Measurements from ENCODE around the gene CENPM.
A peak's percentile ranks its signal among the peaks of the same experiment; 100 is the strongest.

CENPM gene

GRCh38 chr22:41913040-41913719, 33.8 kb downstream of the CENPM start:
- DNase-seq (ENCODE audit: low spot score): no peak

DNA sequence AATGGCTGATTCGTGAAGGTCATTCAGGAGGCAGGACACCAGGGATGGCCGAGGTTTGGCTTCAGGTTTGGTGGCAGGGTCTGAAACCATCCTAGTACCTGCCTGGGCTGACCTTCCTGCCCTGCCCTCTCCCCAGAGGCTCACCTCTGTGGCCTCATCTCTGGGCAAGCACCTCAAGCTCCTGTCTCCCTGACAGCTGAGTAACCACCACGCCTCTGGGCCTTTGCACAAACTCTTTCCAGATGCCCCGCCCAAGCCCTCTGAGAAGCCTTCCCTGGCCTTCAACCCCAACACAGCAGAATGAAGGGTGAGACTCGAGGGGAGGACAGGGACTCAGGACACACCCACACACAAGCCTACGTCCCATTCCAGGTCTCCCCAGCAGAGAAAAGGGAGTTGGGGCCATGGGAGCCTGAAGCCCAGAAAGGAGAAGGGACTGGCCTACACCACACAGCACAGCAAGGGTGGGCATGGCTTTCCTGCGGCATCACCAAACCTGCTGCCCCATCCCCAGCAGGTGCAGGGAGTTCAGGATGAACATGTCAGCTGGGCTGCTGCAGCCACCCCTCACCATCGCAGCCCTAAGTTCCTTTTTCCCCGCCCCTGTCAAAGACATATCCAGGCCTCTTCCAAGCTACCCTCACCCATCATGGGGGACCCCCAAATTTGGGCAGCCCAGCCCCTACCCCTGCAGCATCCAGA, 34.5 kb downstream of the CENPM start:
- no peak for DNase-seq (ENCODE audit: low spot score)

DNA sequence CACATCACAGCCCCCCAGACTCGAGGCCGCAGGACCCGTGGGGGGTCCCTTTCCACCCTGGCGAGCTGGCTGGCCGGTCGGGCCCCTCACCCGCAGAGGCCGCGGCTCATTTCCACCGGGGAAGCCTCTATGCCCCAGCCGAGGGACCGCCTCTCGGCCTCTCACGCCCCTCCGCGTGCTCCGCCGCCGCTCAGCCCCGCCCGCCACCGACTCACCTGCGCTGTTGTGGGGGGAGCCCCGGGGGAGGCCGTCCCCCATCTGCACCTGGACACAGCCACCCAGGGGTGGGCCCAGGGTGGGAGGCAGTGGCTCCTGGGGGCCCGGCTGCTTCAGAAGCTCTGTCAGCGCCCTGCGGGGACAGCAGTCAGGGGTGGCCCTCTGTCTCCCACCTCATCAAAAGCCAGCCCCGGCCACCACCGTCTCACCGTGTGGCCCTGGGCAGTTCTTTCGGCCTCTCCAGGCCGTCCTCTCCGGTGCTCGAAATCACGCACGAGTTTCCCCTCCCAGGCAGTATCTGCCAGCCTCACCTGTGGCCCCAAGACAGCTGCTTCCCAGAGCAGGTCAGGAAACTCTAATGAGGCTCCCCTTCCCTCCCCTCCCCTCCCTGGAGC, 35.8 kb downstream of the CENPM start:
- no peak for DNase-seq (ENCODE audit: low spot score)

GRCh38 chr22:41910050-41911000, 36.6 kb downstream of the CENPM start:
- peak; percentile 90 for DNase-seq (ENCODE audit: low spot score)

DNA sequence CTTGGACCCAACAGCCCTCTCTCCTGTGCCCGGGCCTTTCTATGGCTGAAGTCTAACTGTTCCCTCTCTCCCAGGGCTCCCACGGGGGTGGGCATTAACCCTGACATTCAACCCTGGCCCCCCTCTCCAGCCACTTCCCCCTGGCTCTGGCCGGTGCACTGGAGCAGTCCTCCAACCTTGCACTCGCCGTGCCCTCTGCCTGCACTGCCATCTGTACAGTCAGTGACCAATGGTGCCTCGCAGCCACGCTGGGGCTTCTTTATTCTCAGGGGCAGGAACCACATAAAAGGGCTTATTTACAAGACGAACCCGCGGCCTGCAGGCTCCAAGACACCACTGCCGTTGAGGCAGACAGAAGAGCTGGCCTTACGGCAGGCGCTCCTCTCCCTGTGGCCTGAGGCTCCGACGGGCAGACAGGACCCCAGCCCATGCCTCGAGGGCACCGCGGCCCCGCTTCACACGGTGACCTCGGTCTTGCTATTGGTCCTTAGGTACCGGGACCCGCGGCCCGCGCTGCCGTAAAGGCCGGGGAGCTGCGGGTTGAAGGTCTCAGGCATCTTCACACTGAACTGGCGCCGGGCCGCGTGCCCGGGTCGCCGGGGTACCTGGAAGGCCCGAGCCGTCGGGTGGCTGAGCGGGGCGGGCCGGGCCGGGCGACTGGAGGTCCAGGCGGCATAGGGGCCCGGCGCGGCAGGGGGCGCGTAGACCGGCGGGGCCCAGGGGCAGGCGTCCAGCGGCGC, 37.5 kb downstream of the CENPM start:
- no peak for DNase-seq (ENCODE audit: low spot score)

- peak; percentile 60 for DNase-seq (ENCODE audit: low spot score)
Observed at GRCh38 chr22:41908411-41909309, 38.3 kb downstream of the CENPM start.

- DNase-seq (ENCODE audit: low spot score): no peak
Observed at GRCh38 chr22:41907436-41908401, 39.2 kb downstream of the CENPM start.

DNA sequence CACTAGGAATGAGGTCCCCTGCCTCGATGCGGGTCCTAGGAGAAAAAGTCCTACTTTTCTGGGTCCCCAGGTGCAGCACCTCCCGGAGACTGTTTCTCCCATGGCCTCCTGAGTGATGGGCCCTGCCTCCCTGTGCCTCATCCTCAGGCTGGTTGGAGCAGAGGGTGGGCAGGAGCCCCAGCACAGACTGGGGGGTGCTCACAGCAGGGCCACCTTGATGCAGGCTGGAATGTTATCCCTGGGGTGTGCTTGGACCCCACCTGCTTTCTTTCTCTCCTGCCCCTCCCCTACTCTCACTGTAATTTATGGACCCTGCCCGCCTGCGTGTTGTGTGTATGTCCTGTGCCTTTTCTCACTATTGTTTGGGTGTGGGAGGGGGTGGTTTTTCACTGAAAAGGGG, 40.1 kb downstream of the CENPM start:
- no peak for DNase-seq (ENCODE audit: low spot score)

- no peak for DNase-seq (ENCODE audit: low spot score)
Observed at GRCh38 chr22:41905411-41906202, 41.3 kb downstream of the CENPM start.

DNA sequence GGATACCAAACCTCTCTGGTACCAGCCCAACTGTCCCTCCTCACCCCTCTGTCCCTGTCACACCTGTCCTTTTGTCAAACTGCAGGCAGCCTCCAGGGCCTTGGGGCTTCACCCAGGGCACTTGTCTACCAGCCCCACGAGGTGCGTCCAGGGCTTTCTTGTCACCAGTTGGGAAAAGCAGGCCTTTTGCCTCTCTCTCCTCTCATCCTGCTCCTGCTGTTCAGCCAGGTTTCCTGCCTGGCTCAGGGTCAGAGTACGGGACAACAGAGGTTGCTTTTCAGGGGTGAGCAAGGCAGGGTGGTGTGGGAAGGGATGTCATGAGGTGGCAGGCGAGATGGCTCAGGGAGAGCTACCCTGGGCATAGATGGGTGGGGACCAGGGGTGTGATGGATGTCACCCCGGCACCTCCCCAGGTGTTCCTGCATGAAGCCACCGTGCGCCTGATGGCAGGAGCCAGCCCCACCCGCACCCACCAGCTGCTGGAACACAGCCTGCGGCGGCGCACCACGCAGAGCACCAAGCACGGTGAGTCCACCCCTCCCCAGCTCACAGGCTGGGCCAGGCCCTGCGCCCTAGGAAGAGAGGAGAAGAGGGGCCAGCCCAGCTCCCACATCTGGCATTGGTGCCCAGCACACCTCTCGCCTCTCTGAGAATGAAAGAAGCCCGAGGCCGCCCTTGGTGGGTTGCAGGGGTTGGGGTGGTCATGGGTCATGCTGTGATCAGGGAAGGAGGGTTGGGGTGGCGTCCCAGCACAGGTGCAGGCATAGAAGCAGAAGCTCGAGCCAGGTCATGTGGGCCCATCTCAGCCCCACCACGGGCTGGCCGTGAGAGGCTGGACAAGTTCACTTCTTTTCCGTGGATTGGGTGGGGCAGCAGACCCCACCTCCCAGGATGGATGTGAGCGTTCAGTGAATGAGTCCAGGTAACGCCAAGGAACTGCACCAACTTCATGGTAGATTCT, 42.2 kb downstream of the CENPM start:
- DNase-seq (ENCODE audit: low spot score): no peak

- no peak for DNase-seq (ENCODE audit: low spot score)
Observed at GRCh38 chr22:41902932-41903421, 44.0 kb downstream of the CENPM start.

- no peak for DNase-seq (ENCODE audit: low spot score)
Observed at GRCh38 chr22:41902016-41902415, 44.9 kb downstream of the CENPM start.

GRCh38 chr22:41900652-41901312, 46.2 kb downstream of the CENPM start:
- no peak for DNase-seq (ENCODE audit: low spot score)

GRCh38 chr22:41899992-41900651, 46.8 kb downstream of the CENPM start:
- DNase-seq (ENCODE audit: low spot score): no peak

- DNase-seq (ENCODE audit: low spot score): no peak
Observed at GRCh38 chr22:41899110-41899509, 47.8 kb downstream of the CENPM start.

GRCh38 chr22:41898645-41899044, 48.3 kb downstream of the CENPM start:
- DNase-seq (ENCODE audit: low spot score): no peak
